NCI-H345 (cell line): ENCODE measurements around the gene HOXB3.
A peak's percentile ranks its signal among the peaks of the same experiment; 100 is the strongest.
"Not testable (repeated sequence)": the region's sequence is repeated elsewhere in the genome, so short reads cannot be mapped to it uniquely, and the experiment has no call there.

Source experiments
- DNase-seq: peaks from one replicate; lab custom pipeline; 2025; lab: John Stamatoyannopoulos, UW

Gene HOXB3

GRCh38 chr17:48526608-48527546 is 63.2 kb downstream of the HOXB3 start:
- DNase-seq: no peak

- DNase-seq: no peak
These were observed 67.0 kb downstream of the HOXB3 start for GRCh38 chr17:48523010-48523409.

- peak; percentile 12 for DNase-seq
These were observed 67.9 kb downstream of the HOXB3 start for GRCh38 chr17:48522031-48522653.

GRCh38 chr17:48520631-48521079 is 69.4 kb downstream of the HOXB3 start:
- no peak for DNase-seq

GRCh38 chr17:48519427-48519826 is 70.6 kb downstream of the HOXB3 start:
- DNase-seq: no peak

GRCh38 chr17:48517478-48517877 is 72.6 kb downstream of the HOXB3 start:
- no peak for DNase-seq

- no peak for DNase-seq
These were observed 73.8 kb downstream of the HOXB3 start for GRCh38 chr17:48515925-48516900.

GRCh38 chr17:48514477-48514876 is 75.6 kb downstream of the HOXB3 start:
- DNase-seq: no peak

GRCh38 chr17:48513666-48514455 is 76.2 kb downstream of the HOXB3 start:
- DNase-seq: no peak

GRCh38 chr17:48513097-48513496 is 76.9 kb downstream of the HOXB3 start:
- no peak for DNase-seq

GRCh38 chr17:48510761-48511604 is 79.1 kb downstream of the HOXB3 start:
- DNase-seq: peak; percentile 32

- no peak for DNase-seq
These were observed 79.7 kb downstream of the HOXB3 start for GRCh38 chr17:48510381-48510760.

GRCh38 chr17:48509708-48510107 is 80.3 kb downstream of the HOXB3 start:
- not testable (repeated sequence) for DNase-seq

GRCh38 chr17:48506246-48506645 is 83.8 kb downstream of the HOXB3 start:
- peak; percentile 39 for DNase-seq

GRCh38 chr17:48505788-48506187 is 84.3 kb downstream of the HOXB3 start:
- DNase-seq: peak; percentile 97

- DNase-seq: no peak
These were observed 85.1 kb downstream of the HOXB3 start for GRCh38 chr17:48504953-48505352.

- peak; percentile 29 for DNase-seq
These were observed 86.3 kb downstream of the HOXB3 start for GRCh38 chr17:48503747-48504146.

- DNase-seq: no peak
These were observed 87.1 kb downstream of the HOXB3 start for GRCh38 chr17:48502901-48503300.

GRCh38 chr17:48502312-48502711 is 87.7 kb downstream of the HOXB3 start:
- no peak for DNase-seq
